PC-9 (cell line): ENCODE measurements around the gene GPX8. TPM values are rescaled to one million over a fixed set of nuclear protein-coding genes. Genes with fewer than 3 reads are reported as not detected.
A peak's percentile ranks its signal among the peaks of the same experiment; 100 is the strongest.

Experiments
- BruUV-seq: library from RNA; stranded (reverse); fragments of 400-500 nt; replicated peaks from 2 replicates; lab custom pipeline; 2021; lab: Mats Ljungman, UMichigan
- CTCF ChIA-PET: fragments of 300-600 bp; sonication (Branson Sonifier 250); formaldehyde crosslinking; loops from one replicate; lab custom pipeline; 2022; ENCODE audit warnings: antibody characterized with exemption; lab: Charles Lee
- POLR2A ChIA-PET: fragments of 300-600 bp; sonication (Branson Sonifier 250); formaldehyde crosslinking; loops from one replicate; lab custom pipeline; 2022; ENCODE audit warnings: antibody characterized with exemption; ENCODE audit not compliant: unreplicated experiment; lab: Charles Lee
- DNase-seq, 2 experiments: peaks; one replicate each; pipeline versions ENCODE4 v3.0.0 to v3.0.0-alpha.2; 2015 to 2022; ENCODE audit warnings: mixed read lengths in 1 of 2
- H2AFZ ChIP-seq: fragments of 200-600 bp; sonication (generic); 2 replicates; pipeline ENCODE4 v1.8.1; 2017; ENCODE audit warnings: antibody characterized with exemption
- H3F3A ChIP-seq: fragments of 200-600 bp; sonication (generic); 2 replicates; pipeline ENCODE4 v1.8.1; 2017; ENCODE audit warnings: antibody characterized with exemption, mild to moderate bottlenecking, low read depth; ENCODE audit not compliant: insufficient read depth
- H3K27ac ChIP-seq: fragments of 200-600 bp; sonication (generic); 2 replicates; pipeline ENCODE4 v1.6.1; 2016; ENCODE audit warnings: mixed run types
- H3K27me3 ChIP-seq: fragments of 200-600 bp; sonication (generic); 2 replicates; pipeline ENCODE4 v1.6.1; 2016; ENCODE audit warnings: low read depth, mixed run types; ENCODE audit not compliant: insufficient read depth
- H3K36me3 ChIP-seq: fragments of 200-600 bp; sonication (generic); 2 replicates; pipeline ENCODE4 v1.6.1; 2016; ENCODE audit warnings: low read depth, mixed run types
- H3K4me1 ChIP-seq: fragments of 200-600 bp; sonication (generic); replicated peaks from 2 replicates; pipeline ENCODE4 v1.6.1; 2016; ENCODE audit warnings: mixed run types; ENCODE audit not compliant: insufficient read depth
- H3K4me2 ChIP-seq: fragments of 200-600 bp; sonication (generic); 2 replicates; pipeline ENCODE4 v1.6.1; 2017; ENCODE audit warnings: mixed run types
- H3K4me3 ChIP-seq: fragments of 200-600 bp; sonication (generic); 2 replicates; pipeline ENCODE4 v1.6.1; 2016; ENCODE audit warnings: mixed run types
- H3K79me2 ChIP-seq: fragments of 200-600 bp; sonication (generic); 2 replicates; pipeline ENCODE4 v1.6.1; 2017; ENCODE audit warnings: low read depth, mixed run types
- H3K9me2 ChIP-seq: fragments of 200-600 bp; sonication (generic); 2 replicates; pipeline ENCODE4 v1.8.1; 2017; ENCODE audit warnings: mild to moderate bottlenecking; ENCODE audit not compliant: insufficient read depth
- H3K9me3 ChIP-seq: fragments of 200-600 bp; sonication (generic); 2 replicates; pipeline ENCODE4 v1.8.1; 2016; ENCODE audit warnings: low read depth; ENCODE audit not compliant: insufficient read depth
- H4K20me1 ChIP-seq: fragments of 200-600 bp; sonication (generic); 2 replicates; pipeline ENCODE4 v1.8.1; 2017; ENCODE audit not compliant: insufficient read depth
- CTCF ChIP-seq: fragments of 200-600 bp; sonication (generic); conservative IDR thresholded peaks from 2 replicates; pipeline ENCODE4 v1.6.1; 2017; ENCODE audit warnings: mixed run types, antibody characterized with exemption, mild to moderate bottlenecking, moderate library complexity
- EZH2 ChIP-seq: fragments of 200-600 bp; sonication (generic); IDR thresholded peaks from 2 replicates; pipeline ENCODE4 v1.8.0; 2017; ENCODE audit warnings: antibody characterized with exemption, low read depth
- intact Hi-C: fragments of 100-400 bp; cut with micrococcal nuclease; formaldehyde crosslinking; loops from one replicate; pipeline ENCODE4 v1.10.0; 2022; ENCODE audit not compliant: unreplicated experiment
- total RNA-seq: library from RNA; stranded (reverse); gene quantifications from 2 replicates; pipeline ENCODE4 v1.2.3, GENCODE V29; 2021

The GPX8 gene
- total RNA-seq, 1 experiment from 2014 or later: 40.2 TPM

- no peak for TF ChIP-seq EZH2
- no peak for TF ChIP-seq CTCF
- H4K20me1 ChIP-seq: no peaks in the 10 kb centered on the region
- no peaks in the 10 kb centered on the region for H3F3A ChIP-seq
- peaks cover 28% of the 10 kb centered on the region for H3K27me3 ChIP-seq
- CTCF ChIA-PET: interaction anchor here (0.6 kb wide), 1 partner anchor 1416 kb away, joined by 8 read pairs; no protein-coding TSS in a partner anchor
- no peak overlapping the region for H2AFZ ChIP-seq
- no peak overlapping the region for H3K27ac ChIP-seq
- no peaks in the 10 kb centered on the region for H3K79me2 ChIP-seq
- no peaks in the 10 kb centered on the region for H3K36me3 ChIP-seq
- POLR2A ChIA-PET: no interaction called here
- DNase-seq: no peak
- no peak overlapping the region for H3K4me2 ChIP-seq
- intact Hi-C loops: no loop called here
- H3K9me2 ChIP-seq: no peaks in the 10 kb centered on the region
- no peaks in the 10 kb centered on the region for H3K9me3 ChIP-seq
- BruUV-seq: no TSS peak
- no peaks in the 10 kb centered on the region for H3K4me1 ChIP-seq
- no peak overlapping the region for H3K4me3 ChIP-seq
These were observed 16.3 kb upstream of the GPX8 start for GRCh38 chr5:55143624-55144023.

- no peak overlapping the region for H3K27ac ChIP-seq
- DNase-seq: no peak
- intact Hi-C loops: loop anchor here (1.0 to 5.0 kb wide), 5 partner anchors 201 to 904 kb away; partner anchors contain the start of gene SNX18
- ChIA-PET POLR2A (no interaction called here), CTCF (interaction anchor here (1.8 kb wide), 1 partner anchor 202 kb away, joined by 5 read pairs; no protein-coding TSS in a partner anchor)
- no peaks in the 10 kb centered on the region for H3K4me1 ChIP-seq
- no peak for TF ChIP-seq CTCF
- no peak for TF ChIP-seq EZH2
- H4K20me1 ChIP-seq: no peaks in the 10 kb centered on the region
- peaks cover 9% of the 10 kb centered on the region for H3K27me3 ChIP-seq
- no peak overlapping the region for H2AFZ ChIP-seq
- no peaks in the 10 kb centered on the region for H3F3A ChIP-seq
- H3K36me3 ChIP-seq: no peaks in the 10 kb centered on the region
- H3K9me2 ChIP-seq: no peaks in the 10 kb centered on the region
- no peaks in the 10 kb centered on the region for H3K9me3 ChIP-seq
- no peak overlapping the region for H3K4me3 ChIP-seq
- no peaks in the 10 kb centered on the region for H3K79me2 ChIP-seq
- no TSS peak for BruUV-seq
- H3K4me2 ChIP-seq: no peak overlapping the region
These were observed 13.9 kb upstream of the GPX8 start for GRCh38 chr5:55146080-55146479.

GRCh38 chr5:55146543-55147151, 13.3 kb upstream of the GPX8 start:
- TF ChIP-seq CTCF (peak; percentile 92), EZH2 (no peak)
- Histone ChIP-seq H3K27me3 (peaks cover 7% of the 10 kb centered on the region), H4K20me1 (no peaks in the 10 kb centered on the region), H3F3A (no peaks in the 10 kb centered on the region), H2AFZ (no peak overlapping the region), H3K4me2 (no peak overlapping the region; the same call in 1 of the 2 replicates), H3K27ac (no peak overlapping the region), H3K4me1 (no peaks in the 10 kb centered on the region), H3K9me3 (no peaks in the 10 kb centered on the region), H3K9me2 (no peaks in the 10 kb centered on the region), H3K36me3 (no peaks in the 10 kb centered on the region), H3K4me3 (no peak overlapping the region), H3K79me2 (no peaks in the 10 kb centered on the region)
- ChIA-PET CTCF (interaction anchor here (1.8 kb wide), 1 partner anchor 203 kb away, joined by 5 read pairs; no protein-coding TSS in a partner anchor), POLR2A (no interaction called here)
- intact Hi-C loops: loop anchor here (1.0 to 5.0 kb wide), 5 partner anchors 202 to 904 kb away; partner anchors contain the start of gene SNX18
- BruUV-seq: no TSS peak
- DNase-seq: peak; percentile 68 to 70
